NCI-H1092 treated with DMSO at 0.1 percent for 48 hours (cell line): ENCODE data around the gene PCSK6.

ENCODE experiments used
- DNase-seq: peaks from one replicate; lab custom pipeline; 2025; lab: John Stamatoyannopoulos, UW

PCSK6 gene

GRCh38 chr15:101489599-101490407 is at the start of gene PCSK6:
TSS of gene PCSK6 (minus strand) at chr15:101489707. CDS start at chr15:101489670, 37 bp downstream.
- no peak for DNase-seq

GRCh38 chr15:101538996-101539395 is 49.5 kb upstream of the PCSK6 start:
- DNase-seq, result no peak

GRCh38 chr15:101538177-101538576 is 48.7 kb upstream of the PCSK6 start:
- DNase-seq, result no peak

- no peak for DNase-seq
Measured at GRCh38 chr15:101537483-101538080, 48.1 kb upstream of the PCSK6 start.

- DNase-seq, result no peak
Measured at GRCh38 chr15:101536875-101537405, 47.4 kb upstream of the PCSK6 start.

GRCh38 chr15:101536166-101536874 is 46.8 kb upstream of the PCSK6 start:
- no peak for DNase-seq

- no peak for DNase-seq
Measured at GRCh38 chr15:101535170-101535902, 45.8 kb upstream of the PCSK6 start.

GRCh38 chr15:101534376-101534970 is 45.0 kb upstream of the PCSK6 start:
- DNase-seq, result no peak

GRCh38 chr15:101533371-101534140 is 44.0 kb upstream of the PCSK6 start:
- no peak for DNase-seq

- no peak for DNase-seq
Measured at GRCh38 chr15:101532865-101533264, 43.4 kb upstream of the PCSK6 start.

GRCh38 chr15:101531170-101531569 is 41.7 kb upstream of the PCSK6 start:
- no peak for DNase-seq

GRCh38 chr15:101530224-101530958 is 40.9 kb upstream of the PCSK6 start:
- DNase-seq, result no peak

GRCh38 chr15:101528917-101529299 is 39.4 kb upstream of the PCSK6 start:
- DNase-seq, result no peak

GRCh38 chr15:101528108-101528916 is 38.8 kb upstream of the PCSK6 start:
- no peak for DNase-seq

- no peak for DNase-seq
Measured at GRCh38 chr15:101526890-101527289, 37.4 kb upstream of the PCSK6 start.

GRCh38 chr15:101526442-101526841 is 36.9 kb upstream of the PCSK6 start:
- DNase-seq, result no peak

GRCh38 chr15:101526021-101526420 is 36.5 kb upstream of the PCSK6 start:
- no peak for DNase-seq

- no peak for DNase-seq
Measured at GRCh38 chr15:101525087-101525669, 35.7 kb upstream of the PCSK6 start.

- DNase-seq, result no peak
Measured at GRCh38 chr15:101523560-101523940, 34.0 kb upstream of the PCSK6 start.
